HG03575 (cell line): Measurements from ENCODE around the gene SPDYC.

Experiments used
- ATAC-seq: cut with Tn5 transposase; IDR thresholded peaks from one replicate; pipeline ENCODE4 v1.9.1; 2021; ENCODE audit not compliant: unreplicated experiment, insufficient number of reproducible peaks, low FRiP score; ENCODE audit errors: extremely low read depth

SPDYC gene, protein sequence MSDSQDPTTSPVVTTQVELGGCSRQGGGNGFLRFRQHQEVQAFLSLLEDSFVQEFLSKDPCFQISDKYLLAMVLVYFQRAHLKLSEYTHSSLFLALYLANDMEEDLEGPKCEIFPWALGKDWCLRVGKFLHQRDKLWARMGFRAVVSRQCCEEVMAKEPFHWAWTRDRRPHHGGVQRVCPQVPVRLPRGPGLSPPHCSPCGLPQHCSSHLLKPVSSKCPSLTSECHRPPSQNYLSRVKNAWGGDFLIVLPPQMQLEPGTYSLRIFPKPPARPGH

DNA sequence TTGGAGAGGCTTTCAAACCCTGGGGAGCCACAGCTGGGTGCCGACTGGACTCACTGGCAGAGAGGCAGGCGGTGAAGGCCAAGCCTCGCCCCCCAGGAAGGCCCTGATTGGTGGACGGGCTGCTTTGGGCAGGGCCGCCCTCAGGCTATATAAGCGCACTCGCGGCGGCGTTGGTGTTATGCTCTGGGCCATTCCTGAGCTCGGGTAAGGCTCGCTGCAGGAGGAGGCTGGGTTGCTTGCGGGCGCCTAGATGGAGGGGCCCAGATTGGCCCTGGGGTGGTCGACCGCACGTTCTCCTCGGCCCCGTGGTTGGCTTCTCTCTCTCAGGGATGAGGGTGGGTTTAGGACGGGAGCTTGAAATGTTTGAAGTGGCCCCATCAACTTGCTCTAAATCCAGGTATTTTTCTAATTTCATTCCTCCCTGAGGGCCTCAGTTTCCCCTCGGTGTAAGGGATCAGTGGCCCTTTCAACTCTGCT, at the start of gene SPDYC:
Gene SPDYC, plus strand, starts transcription at position 176 of the 477 bp plus-strand sequence. CDS start 1,125 bp downstream, outside the sequence.
- no peak for ATAC-seq

DNA sequence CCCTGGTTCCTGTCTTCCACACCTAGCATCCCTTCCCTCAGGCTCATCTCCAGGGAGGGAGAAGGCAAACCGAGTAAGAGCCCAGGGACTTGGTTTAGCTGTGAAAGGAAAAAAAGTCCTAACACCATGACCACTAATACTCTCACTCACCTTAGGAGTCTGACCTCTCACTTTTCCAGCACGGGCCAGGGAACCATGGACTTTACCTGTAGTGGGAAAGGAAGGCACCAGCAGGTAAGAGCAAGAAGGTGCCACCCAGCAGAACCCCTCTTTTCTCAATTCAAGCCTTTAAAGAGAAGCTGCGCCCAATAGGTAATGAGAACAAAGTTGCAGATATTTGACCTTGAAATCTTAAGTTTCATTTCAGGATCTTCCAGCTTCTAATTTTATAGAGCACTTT, 49.2 kb upstream of the SPDYC start:
- ATAC-seq: no peak

DNA sequence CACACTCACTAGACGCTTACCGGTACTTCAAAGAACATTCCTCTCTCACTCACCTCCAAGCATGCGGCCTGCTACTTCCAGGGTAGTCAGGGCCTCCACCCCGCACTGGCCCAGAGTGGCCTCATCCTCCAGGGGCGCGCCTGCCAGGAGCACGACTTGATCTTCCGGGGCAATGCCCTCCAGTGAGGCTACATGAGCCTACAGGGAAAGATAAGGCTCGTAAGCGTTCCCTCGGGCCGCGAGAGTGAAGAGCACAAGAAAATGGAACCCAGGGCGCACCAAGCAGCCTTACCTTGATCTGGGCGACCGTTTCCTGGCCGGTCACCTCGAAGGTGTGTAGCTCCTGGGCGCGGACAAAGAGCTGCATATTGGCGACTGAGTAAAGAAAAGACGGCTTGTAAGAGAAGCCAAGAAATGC, 48.6 kb upstream of the SPDYC start:
- ATAC-seq: no peak

DNA sequence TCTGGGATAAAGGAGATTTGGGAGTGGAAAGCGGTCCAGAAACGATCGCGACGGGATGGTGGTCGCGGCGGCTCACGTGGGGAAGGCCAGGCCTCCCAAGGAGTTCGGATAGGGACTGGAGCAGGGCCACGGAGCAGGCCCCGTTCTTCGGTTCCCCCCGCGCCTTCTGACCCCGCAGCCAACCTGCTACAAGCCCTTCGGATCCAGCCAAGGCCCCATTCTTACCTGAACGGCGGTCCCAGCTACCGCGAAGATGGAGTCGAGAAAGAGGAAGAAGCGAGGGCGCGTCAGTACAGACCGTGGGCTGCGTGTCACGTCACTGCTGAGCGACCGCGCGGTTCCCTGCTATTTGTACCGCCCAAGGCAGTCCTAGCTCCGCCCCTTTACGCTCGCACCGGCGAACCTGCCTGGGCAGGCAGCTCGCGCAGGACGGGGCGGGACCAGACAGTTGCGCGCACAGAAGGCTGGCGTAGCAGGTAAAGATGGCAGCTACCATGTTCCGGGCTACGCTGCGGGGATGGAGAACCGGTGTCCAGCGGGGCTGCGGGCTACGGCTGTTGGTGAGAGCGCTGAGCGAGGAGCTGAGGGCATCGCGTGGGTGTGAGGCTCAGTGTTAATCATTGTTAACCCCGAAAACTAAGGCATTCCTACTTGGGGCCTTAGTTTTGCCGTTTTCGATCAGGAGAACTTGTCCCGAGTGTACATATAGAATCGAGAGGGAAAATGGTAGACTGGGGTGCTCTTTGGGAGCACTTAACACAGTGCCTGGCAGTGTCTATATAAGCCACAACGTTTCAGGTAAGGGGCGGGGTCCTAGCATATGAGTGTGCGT, 48.0 kb upstream of the SPDYC start, which contains the start of the genes FAU and MRPL49:
Gene FAU, minus strand, starts transcription at position 270 of the 832 bp plus-strand sequence. CDS start 321 bp downstream, outside the sequence.
Gene MRPL49, plus strand, starts transcription at position 457 of the 832 bp plus-strand sequence. Its CDS starts 26 bp downstream, at position 483.
- ATAC-seq: no peak

DNA sequence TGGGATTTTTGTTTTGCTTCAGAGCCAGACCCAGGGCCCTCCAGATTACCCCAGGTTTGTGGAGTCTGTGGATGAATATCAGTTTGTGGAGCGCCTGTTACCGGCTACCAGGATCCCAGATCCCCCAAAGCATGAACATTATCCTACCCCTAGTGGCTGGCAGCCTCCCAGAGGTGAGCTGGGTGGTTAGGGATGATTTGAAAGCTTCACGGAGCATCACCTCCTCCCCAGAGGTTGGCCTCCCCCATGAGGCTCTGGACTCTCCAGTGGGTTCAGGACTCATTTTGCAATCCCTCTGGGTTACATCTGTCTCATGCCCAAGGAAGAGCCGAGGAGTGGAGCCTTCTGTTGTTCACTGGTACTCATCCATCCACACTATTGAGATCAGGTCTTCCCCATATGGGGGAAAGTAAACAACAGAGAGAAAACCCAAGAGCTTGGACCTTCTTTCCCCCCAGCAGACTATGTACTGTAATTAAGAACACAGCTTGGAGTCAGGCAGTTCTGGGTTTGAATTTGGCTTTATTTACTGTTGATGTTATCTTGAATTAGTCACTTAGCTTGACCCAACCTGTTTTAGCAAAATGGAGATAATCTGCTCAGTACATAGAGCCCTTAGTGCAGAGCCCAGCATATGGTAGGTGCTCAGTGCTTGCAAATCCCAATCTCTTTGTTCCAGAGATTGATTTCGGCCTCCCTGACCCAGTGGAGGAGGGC, 45.4 kb upstream of the SPDYC start:
- no peak for ATAC-seq

DNA sequence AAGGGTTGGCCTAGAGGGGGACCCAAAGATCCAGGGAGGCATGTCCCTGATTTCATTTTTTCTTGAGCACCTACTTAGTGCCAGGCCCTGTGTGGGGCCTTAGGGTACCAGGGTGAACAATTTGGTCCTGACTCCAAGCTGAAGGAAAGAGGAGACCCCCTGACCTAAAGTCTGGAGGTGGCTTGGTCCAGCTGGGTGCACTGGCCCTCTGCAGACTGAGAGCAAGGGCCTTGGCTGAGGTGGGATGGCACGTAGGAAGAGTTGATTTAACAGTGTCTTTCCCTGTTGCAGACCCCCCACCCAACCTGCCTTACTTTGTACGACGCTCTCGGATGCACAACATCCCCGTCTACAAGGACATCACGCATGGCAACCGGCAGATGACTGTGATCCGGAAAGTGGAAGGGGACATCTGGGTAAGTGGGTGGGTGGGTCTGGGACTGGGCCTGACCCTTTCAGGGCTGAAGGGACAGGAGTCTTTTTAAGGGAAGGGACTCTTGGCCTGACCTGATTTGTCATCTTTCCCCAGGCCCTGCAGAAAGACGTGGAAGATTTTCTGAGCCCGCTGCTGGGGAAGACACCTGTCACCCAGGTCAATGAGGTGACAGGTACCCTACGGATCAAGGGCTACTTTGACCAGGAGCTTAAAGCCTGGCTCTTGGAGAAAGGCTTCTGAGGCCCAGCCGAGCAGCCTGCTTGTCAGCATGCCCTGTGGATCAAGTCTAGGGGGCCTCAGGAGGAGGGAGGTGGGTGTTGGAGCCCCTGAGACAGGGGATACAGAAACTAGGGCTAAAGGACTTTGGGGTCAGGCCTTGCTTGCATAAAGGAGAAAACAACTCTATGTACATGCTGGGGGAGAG, 44.6 kb upstream of the SPDYC start:
- ATAC-seq: no peak

DNA sequence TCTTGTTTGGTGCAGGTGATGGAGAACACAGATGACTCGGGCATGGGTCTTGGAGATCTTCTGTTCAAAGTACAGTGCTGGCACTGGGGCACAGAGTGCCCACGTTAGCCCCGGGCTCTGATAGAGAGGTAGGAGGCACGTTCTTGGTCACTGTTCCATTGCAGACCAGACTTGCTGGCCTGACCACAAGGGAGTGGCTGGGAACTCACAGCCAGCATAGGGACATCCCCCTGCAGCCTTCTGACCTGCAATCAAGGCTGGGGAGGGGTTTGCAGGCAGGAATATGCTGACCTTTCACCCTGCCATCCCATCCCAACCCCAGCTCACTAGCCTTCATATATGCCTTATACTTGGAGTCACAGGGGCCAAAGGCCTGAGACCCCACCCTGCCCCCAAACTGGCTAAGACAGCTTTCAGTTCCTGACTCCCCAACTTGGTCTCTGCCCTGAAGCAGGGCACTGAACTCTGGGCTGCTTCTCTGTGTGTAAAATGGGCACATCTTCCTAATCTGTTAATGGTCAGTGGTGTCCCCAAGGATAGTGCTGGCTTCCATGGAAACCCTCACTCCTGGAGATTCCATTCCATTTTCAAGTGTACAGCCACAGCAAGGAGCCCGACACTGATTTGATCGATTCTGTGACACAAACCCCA, 43.3 kb upstream of the SPDYC start:
- ATAC-seq: no peak

DNA sequence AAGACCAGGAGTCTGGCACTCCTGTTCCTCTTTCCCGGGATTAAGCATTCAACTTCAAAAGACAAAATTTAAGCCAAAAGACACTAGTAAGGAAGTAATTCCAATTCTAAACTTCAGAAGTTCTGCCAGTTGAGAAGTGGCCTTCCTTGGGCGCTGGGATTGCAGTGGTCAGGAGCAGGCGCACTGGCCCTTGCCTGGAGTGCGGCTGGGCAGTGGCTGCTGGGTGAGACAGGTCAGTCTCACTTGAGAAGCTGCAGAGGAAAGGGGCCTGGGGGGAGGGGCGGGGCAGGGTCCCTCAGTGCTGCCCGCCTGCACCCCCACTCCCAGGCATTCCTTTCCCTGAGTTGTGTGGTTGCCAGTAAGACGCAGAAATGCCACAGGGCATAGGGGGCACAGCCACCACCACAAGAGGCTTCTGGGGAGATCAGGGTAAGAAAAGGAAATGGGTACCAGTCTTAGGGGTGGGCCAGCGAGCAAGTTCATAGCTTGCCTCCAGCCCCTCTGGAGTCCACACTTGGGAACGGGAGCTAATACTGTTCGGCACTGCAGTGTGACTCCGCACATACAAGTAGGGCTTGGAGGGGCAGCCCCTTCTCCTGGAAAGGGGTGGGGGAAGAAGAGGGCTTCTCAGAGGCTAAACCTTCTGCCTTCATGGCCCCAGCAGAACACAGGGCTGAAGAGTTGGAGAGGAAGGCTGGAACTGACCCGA, 42.4 kb upstream of the SPDYC start:
- ATAC-seq: no peak

DNA sequence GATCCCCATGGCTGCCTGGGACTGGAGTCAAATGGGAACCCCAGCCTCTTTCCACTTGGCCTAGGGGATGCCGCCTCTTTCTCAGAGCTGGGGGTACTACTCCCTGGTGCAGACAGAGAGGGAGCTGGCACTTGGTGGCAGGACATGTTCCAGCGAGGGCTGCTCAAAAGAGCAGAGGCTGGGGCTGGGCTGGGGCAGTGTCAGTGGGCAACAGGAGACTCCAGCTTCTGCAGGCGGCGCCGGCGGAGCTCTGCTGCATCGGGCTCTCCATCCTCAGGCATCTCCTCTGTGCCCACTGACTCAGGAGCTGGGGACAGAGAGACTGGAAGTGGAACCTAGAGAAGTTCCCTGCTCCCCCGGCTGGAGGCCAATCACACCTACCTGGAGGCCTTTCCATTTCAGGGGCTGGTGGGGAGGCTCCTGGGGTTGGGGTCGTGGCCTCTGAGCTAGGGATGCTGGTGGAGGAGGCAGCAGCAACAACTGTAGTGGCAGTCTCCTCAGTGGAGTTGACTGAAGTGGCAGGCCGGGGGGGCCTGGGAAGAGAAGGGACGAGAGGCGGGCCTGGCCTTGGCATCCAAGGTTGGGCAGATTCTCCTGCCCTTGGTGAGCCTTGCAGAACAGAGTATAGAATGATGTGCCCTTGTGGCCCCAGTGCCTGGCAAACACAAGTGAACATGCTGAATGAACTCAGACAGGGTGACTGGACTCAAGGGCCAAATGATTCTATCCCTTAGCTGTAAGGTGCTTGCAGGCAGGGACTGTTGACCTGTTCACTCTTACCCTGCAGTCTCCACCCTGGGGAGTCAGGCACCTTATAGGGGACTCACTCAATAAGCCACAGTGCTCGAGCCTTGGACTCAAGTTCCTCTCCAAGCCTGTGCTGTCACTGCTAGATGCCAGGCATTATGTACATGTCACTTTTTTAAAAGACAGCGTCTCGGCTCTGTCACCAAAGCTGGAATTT, 41.6 kb upstream of the SPDYC start:
- no peak for ATAC-seq

DNA sequence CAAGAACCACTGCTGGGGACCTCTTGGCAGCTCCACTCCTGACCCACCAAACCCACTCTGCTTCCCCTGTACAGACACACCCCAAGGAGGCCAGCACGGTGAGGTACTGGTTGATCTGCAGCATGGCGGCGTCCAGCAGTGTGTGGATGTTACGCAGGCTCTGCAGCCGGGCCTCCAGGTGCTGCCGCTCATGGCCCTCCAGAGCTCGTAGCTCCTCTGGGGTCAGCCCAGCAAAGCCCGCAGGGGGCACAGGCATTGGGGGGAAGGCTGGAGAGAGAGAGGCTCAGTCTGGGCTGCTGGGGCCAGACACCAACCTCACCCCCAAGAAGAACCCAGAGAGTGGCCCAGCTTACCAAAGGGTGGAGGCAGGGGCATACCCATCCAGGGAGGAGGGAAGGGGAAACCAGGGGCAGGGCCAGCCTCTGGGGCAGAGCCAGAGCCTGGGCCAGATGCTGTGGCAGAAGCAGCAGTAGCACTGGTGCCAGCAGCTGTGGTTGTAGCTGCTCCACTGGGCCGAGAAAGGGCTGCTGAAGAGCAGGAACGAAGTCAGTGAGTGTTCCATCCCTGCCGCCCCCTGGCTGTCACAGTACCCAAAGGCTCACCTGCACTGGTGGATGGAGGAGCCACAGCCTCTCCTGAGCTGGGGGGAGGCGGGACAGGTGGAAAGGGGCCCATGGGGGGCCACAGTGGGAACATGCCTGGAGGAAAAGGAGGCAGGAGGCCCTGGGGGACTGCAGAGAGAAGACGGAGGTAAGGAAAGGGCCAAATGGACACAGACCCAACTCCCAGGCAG, 40.2 kb upstream of the SPDYC start:
- no peak for ATAC-seq

DNA sequence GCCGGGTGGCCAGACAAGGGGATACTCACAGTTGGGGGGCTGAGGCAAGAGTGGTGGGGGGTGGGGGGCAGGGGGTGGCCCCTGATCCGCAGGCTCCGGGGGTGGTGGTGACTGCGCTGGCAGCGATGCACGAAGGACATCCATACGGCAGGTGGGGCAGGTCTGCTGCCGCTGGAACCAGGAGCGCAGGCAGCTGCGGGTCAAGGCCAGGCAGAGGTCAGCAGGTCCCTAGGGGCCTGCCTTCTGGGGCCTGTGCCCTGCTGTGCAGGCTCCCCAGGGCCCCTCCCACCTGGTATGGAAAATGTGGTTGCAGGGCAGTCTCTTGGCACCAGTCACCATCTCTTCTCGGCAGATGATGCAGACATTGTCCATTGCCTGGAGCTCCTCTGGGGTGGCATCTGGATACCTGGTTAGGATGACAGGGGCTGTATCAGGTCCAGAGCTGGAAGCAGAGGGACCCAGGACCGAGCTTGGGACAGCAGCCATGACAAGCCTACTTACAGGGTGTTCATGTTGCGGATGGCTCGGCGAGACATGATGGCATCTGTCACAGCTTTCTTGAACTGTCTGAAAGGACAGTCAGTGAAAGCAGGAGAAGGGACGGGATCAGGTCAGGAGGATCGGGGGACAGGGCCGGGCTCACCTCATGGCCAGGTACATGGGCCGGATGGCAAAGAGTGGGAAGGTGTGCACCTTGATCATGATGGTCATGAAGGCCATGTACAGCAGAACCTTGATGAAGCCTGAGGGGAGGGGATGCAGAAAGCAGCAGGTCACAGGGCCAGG, 39.2 kb upstream of the SPDYC start:
- ATAC-seq: no peak

DNA sequence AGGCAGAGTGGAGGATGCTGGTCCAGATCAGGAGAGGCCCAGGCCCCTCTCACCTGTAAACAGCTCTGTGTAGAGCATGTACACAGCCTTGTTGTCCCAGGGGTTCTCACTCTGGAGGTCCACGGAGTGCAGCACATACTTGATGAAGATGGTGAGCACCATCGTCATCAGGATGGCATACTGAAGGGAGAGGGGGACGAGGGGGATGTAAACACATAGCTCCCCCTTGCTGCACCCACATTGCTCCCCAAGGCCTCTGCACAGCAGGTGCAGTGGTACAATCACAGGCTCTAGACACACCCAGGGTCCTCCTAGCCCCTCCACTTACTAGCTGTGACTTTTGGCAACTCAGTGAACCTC, 38.6 kb upstream of the SPDYC start:
- no peak for ATAC-seq

DNA sequence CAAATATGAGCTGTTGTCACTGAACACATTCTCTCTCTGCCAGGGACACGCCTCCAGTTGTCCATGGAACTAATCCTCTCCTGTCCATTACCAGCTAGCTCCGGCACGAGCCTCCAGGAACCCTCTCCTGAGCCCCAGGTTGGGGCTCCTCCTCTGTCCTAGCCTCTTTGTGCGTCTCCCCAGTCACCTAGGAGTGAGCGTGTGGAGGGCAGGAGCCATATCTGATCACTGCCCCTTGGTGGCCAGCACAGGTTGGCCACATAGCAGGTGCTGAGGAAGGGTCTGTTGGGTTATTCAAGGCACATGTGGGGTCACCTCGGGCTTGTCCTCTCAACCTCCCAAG, 38.2 kb upstream of the SPDYC start:
- ATAC-seq: no peak

DNA sequence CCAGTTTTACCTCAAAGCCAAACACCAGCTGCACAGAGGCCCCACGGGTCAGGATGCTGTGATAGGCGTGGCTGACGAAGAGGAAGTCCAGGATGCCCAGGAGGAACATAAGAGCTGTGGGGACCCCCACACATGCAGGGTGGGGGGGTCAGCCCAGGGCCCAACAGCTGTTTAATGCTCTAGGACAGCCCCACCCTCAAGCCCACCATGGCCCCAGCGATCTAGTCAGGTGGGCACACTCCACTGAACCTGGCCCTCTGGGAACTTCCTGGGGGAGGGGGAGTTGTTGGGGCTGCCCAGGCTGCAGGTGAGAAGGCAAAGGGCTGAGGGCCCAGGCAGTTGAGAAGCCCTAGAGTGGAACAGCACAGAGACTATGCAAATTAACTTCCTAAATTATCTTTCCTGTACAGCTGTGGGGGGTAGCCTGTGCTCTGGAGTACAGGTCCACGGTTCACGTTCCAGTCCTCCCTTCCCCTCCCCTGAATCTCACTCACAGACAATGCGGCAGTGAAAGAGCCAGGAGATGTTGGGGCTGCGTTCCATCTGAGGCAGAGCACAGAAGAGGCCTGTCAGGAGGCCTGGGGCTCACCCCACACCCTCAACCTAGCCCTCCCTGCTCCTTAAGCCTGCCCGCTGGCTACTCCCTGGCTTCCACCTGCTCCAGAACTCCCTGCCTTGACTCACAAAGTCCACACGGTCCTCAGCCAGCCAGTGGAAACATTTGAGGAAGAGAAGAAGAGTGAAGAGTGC, 37.6 kb upstream of the SPDYC start:
- ATAC-seq: no peak
